ENCODE data around the gene ARPP21. TPM values are rescaled to one million over a fixed set of nuclear protein-coding genes. Genes with fewer than 3 reads are reported as not detected.

The ARPP21 gene
- polyA plus RNA-seq, 1 of the 3 experiments (the other 2 are of a cell fraction): 1.6 TPM

DNA sequence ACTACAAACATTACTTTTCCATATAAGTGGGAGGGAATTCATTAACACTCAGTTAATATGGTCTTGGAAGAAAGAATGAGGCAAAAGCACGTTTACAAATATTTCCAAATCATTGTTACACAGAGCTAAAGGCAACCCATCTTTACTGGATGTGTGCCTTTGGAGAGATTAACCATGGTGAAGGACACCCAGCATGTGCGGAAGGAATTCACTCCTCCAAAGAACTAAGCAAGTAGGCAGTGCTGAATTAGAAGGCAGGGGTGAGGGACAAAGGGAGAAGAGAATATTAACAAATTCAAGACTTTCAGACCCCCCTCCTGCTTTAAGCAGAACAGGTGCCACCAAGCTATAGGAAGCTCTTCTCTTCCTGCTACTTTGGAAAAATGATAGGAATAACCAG is 10.1 kb downstream of the ARPP21 start (continued):
- TF ChIP-seq GATA2 (CRISPR knock-in tag; IDR thresholded peaks at IDR 0.05) (no peak), EZH2phosphoT487 (IDR thresholded peaks at IDR 0.05; ENCODE audit: borderline replicate concordance, low read depth) (no peak), NFIC (IDR thresholded peaks at IDR 0.05; ENCODE audit: borderline replicate concordance) (no peak), ELF1 (IDR thresholded peaks at IDR 0.05) (no peak), TCF12 (IDR thresholded peaks at IDR 0.05) (no peak), FOXJ3 (CRISPR knock-in tag; IDR thresholded peaks at IDR 0.05) (no peak)
- TF ChIP-seq, protein P1, sequence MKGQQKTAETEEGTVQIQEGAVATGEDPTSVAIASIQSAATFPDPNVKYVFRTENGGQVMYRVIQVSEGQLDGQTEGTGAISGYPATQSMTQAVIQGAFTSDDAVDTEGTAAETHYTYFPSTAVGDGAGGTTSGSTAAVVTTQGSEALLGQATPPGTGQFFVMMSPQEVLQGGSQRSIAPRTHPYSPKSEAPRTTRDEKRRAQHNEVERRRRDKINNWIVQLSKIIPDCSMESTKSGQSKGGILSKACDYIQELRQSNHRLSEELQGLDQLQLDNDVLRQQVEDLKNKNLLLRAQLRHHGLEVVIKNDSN (IDR thresholded peaks at IDR 0.05; ENCODE audit: borderline replicate concordance, low read depth): no peak

GRCh38 chr3:35651426-35651825 is 12.1 kb downstream of the ARPP21 start:
- ChIA-PET CTCF (interaction anchor here (1.0 kb wide), 1 partner anchor 256 kb away, joined by 3 read pairs; no protein-coding TSS in a partner anchor), POLR2A (no interaction called here)
- TF ChIP-seq, protein P2, sequence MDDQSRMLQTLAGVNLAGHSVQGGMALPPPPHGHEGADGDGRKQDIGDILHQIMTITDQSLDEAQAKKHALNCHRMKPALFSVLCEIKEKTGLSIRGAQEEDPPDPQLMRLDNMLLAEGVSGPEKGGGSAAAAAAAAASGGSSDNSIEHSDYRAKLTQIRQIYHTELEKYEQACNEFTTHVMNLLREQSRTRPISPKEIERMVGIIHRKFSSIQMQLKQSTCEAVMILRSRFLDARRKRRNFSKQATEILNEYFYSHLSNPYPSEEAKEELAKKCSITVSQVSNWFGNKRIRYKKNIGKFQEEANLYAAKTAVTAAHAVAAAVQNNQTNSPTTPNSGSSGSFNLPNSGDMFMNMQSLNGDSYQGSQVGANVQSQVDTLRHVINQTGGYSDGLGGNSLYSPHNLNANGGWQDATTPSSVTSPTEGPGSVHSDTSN (IDR thresholded peaks at IDR 0.05): no peak
- TF ChIP-seq EP300 (IDR thresholded peaks at IDR 0.05; ENCODE audit: borderline replicate concordance in 1 of 2, low read depth in 1 of 2, low read length in 1 of 2) (no peak), FOXM1 (IDR thresholded peaks at IDR 0.05; ENCODE audit: low read depth) (no peak), RXRA (IDR thresholded peaks at IDR 0.05; ENCODE audit: borderline replicate concordance, low read depth) (no peak), MXI1 (IDR thresholded peaks at IDR 0.05; ENCODE audit: low read depth, low read length) (no peak), RFX5 (IDR thresholded peaks at IDR 0.05; ENCODE audit: low read length) (no peak), POLR2AphosphoS5 (IDR thresholded peaks at IDR 0.05; ENCODE audit: low read depth, low read length) (no peak), NFIC (IDR thresholded peaks at IDR 0.05; ENCODE audit: borderline replicate concordance) (no peak), MAX (IDR thresholded peaks at IDR 0.05; ENCODE audit: low read depth) (no peak), TEAD4 (IDR thresholded peaks at IDR 0.05; ENCODE audit: borderline replicate concordance, insufficient read depth) (no peak), CHD2 (IDR thresholded peaks at IDR 0.05; ENCODE audit: low read length, partially characterized antibody) (no peak), YY1 (IDR thresholded peaks at IDR 0.05; ENCODE audit: low read depth) (no peak), TCF12 (IDR thresholded peaks at IDR 0.05) (no peak), FOSL2 (IDR thresholded peaks at IDR 0.05; ENCODE audit: borderline replicate concordance, low read depth) (no peak), SIN3A (IDR thresholded peaks at IDR 0.05; ENCODE audit: borderline replicate concordance, low read depth, low read length) (no peak), IRF3 (IDR thresholded peaks at IDR 0.05; ENCODE audit: low read depth, low read length) (no peak)
- Histone ChIP-seq H3K9me3 (no peaks in the 10 kb centered on the region), H3K9ac (no peak overlapping the region), H3K36me3 (replicated peaks in 1 of 2; ENCODE audit: control insufficient read depth in 1 of 2, insufficient read depth in 2 of 2, low read length in 1 of 2) (no peaks in the 10 kb centered on the region), H3K4me1 (ENCODE audit: control insufficient read depth in 1 of 2, insufficient read depth in 2 of 2, low read depth in 1 of 2, low read length in 1 of 2) (peaks cover 3 to 7% of the 10 kb centered on the region in 2 experiments; a peak in 1 of 4 replicates), H2AFZ (ENCODE audit: low read depth) (no peak overlapping the region), H3K79me2 (ENCODE audit: insufficient read depth) (no peaks in the 10 kb centered on the region; the same call in 1 of the 2 replicates), H3K27ac (ENCODE audit: low read depth in 2 of 2, low read length in 1 of 2) (peak overlapping the region in 1 of 2 experiments; percentile 35; a peak in 2 of 4 replicates), H4K20me1 (ENCODE audit: insufficient read depth) (no peaks in the 10 kb centered on the region), H3F3A (replicated peaks; ENCODE audit: insufficient read depth) (peaks cover 8% of the 10 kb centered on the region), H3K4me3 (ENCODE audit: low read depth in 2 of 2, low read length in 1 of 2) (no peak overlapping the region), H3K4me2 (peak overlapping the region; percentile 31; the same call in 1 of the 2 replicates), H3K9me2 (no peaks in the 10 kb centered on the region), H3K27me3 (ENCODE audit: insufficient read depth) (no peaks in the 10 kb centered on the region)
- no peak for DNase-seq
- 100% methylated on average over 1 of the region's 1 CpG for WGBS (ENCODE audit: low lambda C conversion rate)

Data from SK-N-SH (cell line).